Caco-2 (cell line): Measurements from ENCODE around the gene RTF1. TPM values are rescaled to one million over a fixed set of nuclear protein-coding genes. Genes with fewer than 3 reads are reported as not detected.

Source experiments
- BruUV-seq: library from RNA; stranded (reverse); fragments of 400-500 nt; replicated peaks from 2 replicates; lab custom pipeline; 2021; lab: Mats Ljungman, UMichigan
- CTCF ChIA-PET: fragments of 300-600 bp; sonication (Branson Sonifier 250); formaldehyde crosslinking; loops from one replicate; lab custom pipeline; 2022; ENCODE audit warnings: antibody characterized with exemption; lab: Charles Lee
- POLR2A ChIA-PET: fragments of 300-600 bp; sonication (Branson Sonifier 250); formaldehyde crosslinking; loops from one replicate; lab custom pipeline; 2022; ENCODE audit warnings: antibody characterized with exemption; lab: Charles Lee
- DNase-seq, 2 experiments: peaks; one replicate each; pipeline versions ENCODE4 v3.0.0 to v3.0.0-alpha.2; 2020 to 2022
- H3K27me3 ChIP-seq: replicated peaks from 2 replicates; pipeline ENCODE4 v1.6.0; 2011; ENCODE audit warnings: low read length; ENCODE audit not compliant: control insufficient read depth, insufficient read depth
- H3K36me3 ChIP-seq: 2 replicates; pipeline ENCODE4 v1.5.1; 2011; ENCODE audit warnings: low read length; ENCODE audit not compliant: control insufficient read depth, insufficient read depth
- H3K4me1 ChIP-seq: fragments of 250-450 bp; sonication (Bioruptor Pico); 2 replicates; pipeline ENCODE4 v1.5.1; 2020; ENCODE audit warnings: mild to moderate bottlenecking
- H3K4me3 ChIP-seq: 2 replicates; pipeline ENCODE4 v1.5.1; 2011; ENCODE audit warnings: low read depth, mild to moderate bottlenecking, control low read depth, low read length
- H3K9me3 ChIP-seq: fragments of 250-450 bp; sonication (Bioruptor Pico); 2 replicates; pipeline ENCODE4 v1.5.1; 2020; ENCODE audit warnings: mild to moderate bottlenecking, moderate library complexity
- H3K27ac Mint-ChIP-seq: one replicate; pipeline ENCODE4 v1.8.0; 2022; ENCODE audit warnings: mixed read lengths; ENCODE audit not compliant: unreplicated experiment
- H3K27me3 Mint-ChIP-seq: one replicate; pipeline ENCODE4 v1.8.0; 2022; ENCODE audit warnings: mixed read lengths; ENCODE audit not compliant: insufficient read depth, unreplicated experiment
- H3K36me3 Mint-ChIP-seq: one replicate; pipeline ENCODE4 v1.8.0; 2022; ENCODE audit warnings: mild to moderate bottlenecking, mixed read lengths; ENCODE audit not compliant: insufficient read depth, unreplicated experiment
- H3K4me1 Mint-ChIP-seq: one replicate; pipeline ENCODE4 v1.8.0; 2022; ENCODE audit warnings: low read depth, mixed read lengths; ENCODE audit not compliant: unreplicated experiment
- H3K4me3 Mint-ChIP-seq: one replicate; pipeline ENCODE4 v1.8.0; 2022; ENCODE audit warnings: mild to moderate bottlenecking, moderate library complexity, mixed read lengths; ENCODE audit not compliant: unreplicated experiment
- H3K9me3 Mint-ChIP-seq: one replicate; pipeline ENCODE4 v1.8.0; 2022; ENCODE audit warnings: mixed read lengths; ENCODE audit not compliant: unreplicated experiment
- intact Hi-C: fragments of 100-400 bp; cut with micrococcal nuclease; formaldehyde crosslinking; loops from one replicate; pipeline ENCODE4 v1.10.0; 2022; ENCODE audit not compliant: unreplicated experiment
- total RNA-seq: library from RNA; stranded (reverse); gene quantifications from 2 replicates; pipeline ENCODE4 v1.2.3, GENCODE V29; 2022
- TF ChIP-seq, protein P1 (sequence below), 2 experiments: fragments of 200-600 bp in 1 of 2; IDR thresholded peaks; 1 replicate in 1 of 2; 2 replicates in 1 of 2; pipeline versions ENCODE4 v1.5.1 to v1.8.0; 2011 to 2022; ENCODE audit warnings: antibody characterized with exemption in 1 of 2, control low read depth in 1 of 2, inconsistent platforms in 1 of 2, low read depth in 1 of 2, low read length in 1 of 2, mild to moderate bottlenecking in 1 of 2, moderate library complexity in 1 of 2; ENCODE audit not compliant: insufficient read depth in 1 of 2, severe bottlenecking in 1 of 2, unreplicated experiment in 1 of 2

The RTF1 gene
- total RNA-seq, 1 experiment from 2014 or later: 40.8 TPM

GRCh38 chr15:41476416-41477048 is 59.6 kb downstream of the RTF1 start:
- H3K4me1 Mint-ChIP-seq: no peaks in the 10 kb centered on the region
- ChIA-PET POLR2A (no interaction called here), CTCF (interaction anchor here (1.6 kb wide), 1 partner anchor 11 kb away, joined by 4 read pairs; no protein-coding TSS in a partner anchor)
- no peak overlapping the region for H3K27ac Mint-ChIP-seq
- Histone ChIP-seq H3K27me3 (no peaks in the 10 kb centered on the region), H3K9me3 (no peaks in the 10 kb centered on the region), H3K4me3 (no peak overlapping the region), H3K4me1 (peaks cover 7% of the 10 kb centered on the region), H3K36me3 (peaks cover 2% of the 10 kb centered on the region; the same call in 1 of the 2 replicates)
- no peak overlapping the region for H3K4me3 Mint-ChIP-seq
- BruUV-seq: no TSS peak
- no peaks in the 10 kb centered on the region for H3K9me3 Mint-ChIP-seq
- TF ChIP-seq, protein P1, sequence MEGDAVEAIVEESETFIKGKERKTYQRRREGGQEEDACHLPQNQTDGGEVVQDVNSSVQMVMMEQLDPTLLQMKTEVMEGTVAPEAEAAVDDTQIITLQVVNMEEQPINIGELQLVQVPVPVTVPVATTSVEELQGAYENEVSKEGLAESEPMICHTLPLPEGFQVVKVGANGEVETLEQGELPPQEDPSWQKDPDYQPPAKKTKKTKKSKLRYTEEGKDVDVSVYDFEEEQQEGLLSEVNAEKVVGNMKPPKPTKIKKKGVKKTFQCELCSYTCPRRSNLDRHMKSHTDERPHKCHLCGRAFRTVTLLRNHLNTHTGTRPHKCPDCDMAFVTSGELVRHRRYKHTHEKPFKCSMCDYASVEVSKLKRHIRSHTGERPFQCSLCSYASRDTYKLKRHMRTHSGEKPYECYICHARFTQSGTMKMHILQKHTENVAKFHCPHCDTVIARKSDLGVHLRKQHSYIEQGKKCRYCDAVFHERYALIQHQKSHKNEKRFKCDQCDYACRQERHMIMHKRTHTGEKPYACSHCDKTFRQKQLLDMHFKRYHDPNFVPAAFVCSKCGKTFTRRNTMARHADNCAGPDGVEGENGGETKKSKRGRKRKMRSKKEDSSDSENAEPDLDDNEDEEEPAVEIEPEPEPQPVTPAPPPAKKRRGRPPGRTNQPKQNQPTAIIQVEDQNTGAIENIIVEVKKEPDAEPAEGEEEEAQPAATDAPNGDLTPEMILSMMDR (IDR thresholded peaks at IDR 0.05; ENCODE audit: insufficient read depth in 1 of 2, low read depth in 1 of 2, low read length in 1 of 2, severe bottlenecking in 1 of 2, unreplicated experiment in 1 of 2): no peak
- peaks cover 75% of the 10 kb centered on the region for H3K36me3 Mint-ChIP-seq
- intact Hi-C loops: no loop called here
- H3K27me3 Mint-ChIP-seq: no peaks in the 10 kb centered on the region
- no peak for DNase-seq

DNA sequence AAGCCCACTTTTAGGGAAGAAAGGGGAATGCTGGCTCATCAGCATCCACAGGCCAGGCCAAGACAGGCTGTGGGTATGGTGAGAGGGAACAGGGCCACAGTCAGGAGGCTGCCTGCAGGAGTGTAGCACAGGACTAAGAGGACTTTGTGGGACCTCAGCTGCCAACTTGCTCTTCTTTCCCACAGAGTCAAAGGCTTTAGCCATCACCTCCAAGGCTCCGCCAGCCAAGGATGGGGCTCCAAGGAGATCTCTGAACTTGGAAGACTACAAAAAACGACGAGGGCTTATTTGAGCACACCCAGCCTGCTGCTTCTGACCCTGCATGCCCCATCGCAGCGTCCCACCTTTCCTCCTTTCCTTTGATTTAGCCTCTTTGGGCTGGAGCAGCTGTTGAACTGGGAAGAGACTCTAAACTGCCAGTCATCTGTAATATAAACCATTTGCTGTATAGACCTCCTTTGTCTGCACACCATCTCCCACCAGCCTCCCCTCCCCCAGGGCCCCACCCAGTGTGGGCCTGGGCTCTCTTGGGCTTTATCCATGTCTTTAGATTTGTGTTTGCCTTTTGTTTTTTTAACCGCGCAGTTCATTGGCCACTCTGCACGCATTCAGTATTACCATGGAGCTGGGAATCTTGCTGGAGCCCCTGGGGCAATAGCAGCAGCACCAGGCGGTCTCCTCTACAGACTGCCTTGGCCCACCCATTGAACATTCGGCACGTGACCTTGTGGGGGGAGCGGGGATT is 63.7 kb downstream of the RTF1 start:
- TF ChIP-seq, protein P1 (IDR thresholded peaks at IDR 0.05; ENCODE audit: insufficient read depth in 1 of 2, low read depth in 1 of 2, low read length in 1 of 2, severe bottlenecking in 1 of 2, unreplicated experiment in 1 of 2): no peak
- intact Hi-C loops: no loop called here
- ChIA-PET CTCF (interaction anchor here (0.8 to 2.1 kb wide), 3 partner anchors 15 to 27 kb away, joined by 3 to 7 read pairs (median 6); no protein-coding TSS in a partner anchor), POLR2A (no interaction called here)
- no peaks in the 10 kb centered on the region for H3K9me3 ChIP-seq
- H3K4me1 Mint-ChIP-seq: no peaks in the 10 kb centered on the region
- no peaks in the 10 kb centered on the region for H3K27me3 ChIP-seq
- peaks cover 2% of the 10 kb centered on the region for H3K36me3 ChIP-seq
- peaks cover 54% of the 10 kb centered on the region for H3K36me3 Mint-ChIP-seq
- H3K9me3 Mint-ChIP-seq: no peaks in the 10 kb centered on the region
- no peaks in the 10 kb centered on the region for H3K27me3 Mint-ChIP-seq
- BruUV-seq: no TSS peak
- no peak overlapping the region for H3K4me3 Mint-ChIP-seq
- H3K4me3 ChIP-seq: no peak overlapping the region
- peaks cover 14% of the 10 kb centered on the region for H3K4me1 ChIP-seq
- H3K27ac Mint-ChIP-seq: peak overlapping the region; percentile 26
- no peak for DNase-seq

DNA sequence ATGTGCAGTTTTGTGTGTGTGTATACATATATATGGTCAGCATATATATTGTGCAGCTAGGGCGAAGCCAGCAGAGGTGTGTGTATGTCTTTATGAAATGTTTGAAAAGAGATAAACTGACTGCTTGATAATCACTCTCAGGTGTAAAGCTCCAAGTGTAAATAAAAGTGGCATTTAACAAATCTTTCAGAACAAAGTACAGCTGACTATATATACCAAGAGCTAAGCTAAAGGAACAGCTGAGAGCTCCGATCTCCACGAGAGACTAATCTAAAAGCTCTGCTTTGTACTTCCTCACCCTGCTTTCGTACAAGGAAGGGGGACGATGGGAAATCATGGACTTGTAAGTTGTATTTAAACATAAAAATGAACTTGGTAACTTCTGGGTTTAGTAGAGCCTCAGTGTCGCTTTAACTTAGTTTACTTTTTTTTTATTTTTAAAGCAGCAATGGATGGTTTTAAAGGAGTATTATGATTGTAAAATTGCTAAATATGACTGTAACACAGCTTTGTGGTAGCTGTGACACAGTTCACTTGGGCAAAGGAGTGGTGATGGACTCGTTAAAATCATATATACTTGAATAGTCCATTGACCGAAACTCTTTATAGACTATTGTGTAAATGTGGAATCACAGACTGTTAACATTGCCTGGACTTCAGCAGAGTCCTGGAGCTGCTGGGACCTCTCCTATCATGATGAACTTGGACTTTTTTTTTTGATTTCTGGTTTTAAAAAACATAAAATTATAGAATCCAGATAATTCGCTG is 65.4 kb downstream of the RTF1 start:
- no peaks in the 10 kb centered on the region; the same call in none of the 2 replicates for H3K36me3 ChIP-seq
- no peaks in the 10 kb centered on the region for H3K27me3 ChIP-seq
- H3K27me3 Mint-ChIP-seq: no peaks in the 10 kb centered on the region
- no peak overlapping the region for H3K4me3 Mint-ChIP-seq
- no peaks in the 10 kb centered on the region for H3K4me1 Mint-ChIP-seq
- intact Hi-C loops: no loop called here
- peaks cover 55% of the 10 kb centered on the region for H3K36me3 Mint-ChIP-seq
- H3K4me1 ChIP-seq: peaks cover 14% of the 10 kb centered on the region
- no peaks in the 10 kb centered on the region for H3K9me3 ChIP-seq
- H3K27ac Mint-ChIP-seq: no peak overlapping the region
- TF ChIP-seq, protein P1 (IDR thresholded peaks at IDR 0.05; ENCODE audit: insufficient read depth in 1 of 2, low read depth in 1 of 2, low read length in 1 of 2, severe bottlenecking in 1 of 2, unreplicated experiment in 1 of 2): no peak
- no peak overlapping the region for H3K4me3 ChIP-seq
- ChIA-PET POLR2A (interaction anchor here (0.5 to 0.6 kb wide), 2 partner anchors 10 to 676 kb away, joined by 4 read pairs; no protein-coding TSS in a partner anchor), CTCF (interaction anchor here (2.1 kb wide), 1 partner anchor 25 kb away, joined by 6 read pairs; no protein-coding TSS in a partner anchor)
- DNase-seq: no peak
- H3K9me3 Mint-ChIP-seq: no peaks in the 10 kb centered on the region
- TSS peak; percentile 54 for BruUV-seq
